Measurements from ENCODE around the gene AGPAT2. TPM values are rescaled to one million over a fixed set of nuclear protein-coding genes. Genes with fewer than 3 reads are reported as not detected.
"Not testable (repeated sequence)": the region's sequence is repeated elsewhere in the genome, so short reads cannot be mapped to it uniquely, and the experiment has no call there.

The AGPAT2 gene
- total RNA-seq, 1 experiment from 2014 or later = 54.7 TPM

- H3K4me3 ChIP-seq (ENCODE audit: insufficient read depth, low read depth, low read length) = peak overlapping the region; percentile 64
- DNase-seq = no peak
- peaks cover 3% of the 10 kb centered on the region for H3K27me3 ChIP-seq (ENCODE audit: control insufficient read depth, insufficient read depth, low read length)
- no peaks in the 10 kb centered on the region for H3K36me3 ChIP-seq (replicated peaks; ENCODE audit: control insufficient read depth, insufficient read depth, low read length)
Measured at GRCh38 chr9:136713550-136713949, 26.3 kb upstream of the AGPAT2 start.

GRCh38 chr9:136712690-136713544 is 25.7 kb upstream of the AGPAT2 start:
- Histone ChIP-seq H3K27me3 (ENCODE audit: control insufficient read depth, insufficient read depth, low read length) (peaks cover 3% of the 10 kb centered on the region), H3K36me3 (replicated peaks; ENCODE audit: control insufficient read depth, insufficient read depth, low read length) (no peaks in the 10 kb centered on the region), H3K4me3 (ENCODE audit: insufficient read depth, low read depth, low read length) (peak overlapping the region; percentile 64)
- peak; percentile 89 for DNase-seq

DNA sequence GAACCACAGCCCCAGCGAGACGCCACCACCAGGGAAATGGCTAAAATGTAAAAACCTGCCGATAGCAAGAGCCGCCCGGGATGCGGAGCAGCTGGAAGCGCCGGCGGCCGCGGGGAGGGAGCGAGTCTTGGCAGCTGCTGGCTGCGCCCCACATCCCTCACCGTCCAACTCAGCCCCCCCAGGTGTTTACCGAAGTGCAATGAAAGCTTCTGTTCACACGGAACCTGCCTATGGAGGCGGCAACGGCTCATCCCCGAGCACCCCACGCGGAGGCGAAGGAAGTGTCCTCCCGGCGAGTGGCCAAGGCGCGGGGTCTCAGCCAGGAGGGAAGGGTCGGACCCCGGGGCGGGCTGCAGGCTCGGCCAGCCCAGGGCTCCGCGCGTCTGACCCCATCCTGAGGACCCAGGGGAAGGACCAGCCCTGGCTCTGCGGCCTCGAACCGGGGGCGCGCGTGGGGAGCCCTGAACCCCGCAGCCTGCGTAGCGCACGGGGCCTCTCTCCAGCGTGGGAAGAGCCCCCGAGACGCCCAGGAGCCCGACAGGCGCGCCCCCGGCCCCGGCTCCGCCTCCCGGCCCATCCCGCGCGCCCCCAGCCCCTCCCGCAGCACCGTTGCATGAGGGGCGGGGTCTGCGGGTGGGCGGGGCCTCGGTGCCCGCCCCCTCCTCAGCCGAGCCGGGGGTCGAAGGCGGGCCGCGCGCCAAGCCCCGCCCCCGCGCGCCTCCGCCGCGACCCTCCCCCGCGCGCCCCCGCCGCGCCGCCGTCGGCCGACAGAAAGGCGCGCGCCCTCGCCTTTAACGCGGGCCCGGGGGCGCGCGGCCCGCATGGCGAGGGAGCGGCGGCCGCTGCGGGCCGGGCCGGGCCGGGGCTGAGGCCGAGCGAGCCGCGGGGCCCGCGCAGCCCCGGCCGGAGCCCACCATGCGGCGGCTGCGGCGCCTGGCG is 24.8 kb upstream of the AGPAT2 start, which contains the start of gene DIPK1B:
Gene DIPK1B, plus strand, starts transcription at position 822 of the 939 bp plus-strand sequence. Its CDS starts 94 bp downstream, at position 916.
- DNase-seq = peak; percentile 100
- Histone ChIP-seq H3K36me3 (replicated peaks; ENCODE audit: control insufficient read depth, insufficient read depth, low read length) (no peaks in the 10 kb centered on the region), H3K4me3 (ENCODE audit: insufficient read depth, low read depth, low read length) (peak within 1 kb of the TSS; percentile 64), H3K27me3 (ENCODE audit: control insufficient read depth, insufficient read depth, low read length) (peaks cover 3% of the 10 kb centered on the region)

DNA sequence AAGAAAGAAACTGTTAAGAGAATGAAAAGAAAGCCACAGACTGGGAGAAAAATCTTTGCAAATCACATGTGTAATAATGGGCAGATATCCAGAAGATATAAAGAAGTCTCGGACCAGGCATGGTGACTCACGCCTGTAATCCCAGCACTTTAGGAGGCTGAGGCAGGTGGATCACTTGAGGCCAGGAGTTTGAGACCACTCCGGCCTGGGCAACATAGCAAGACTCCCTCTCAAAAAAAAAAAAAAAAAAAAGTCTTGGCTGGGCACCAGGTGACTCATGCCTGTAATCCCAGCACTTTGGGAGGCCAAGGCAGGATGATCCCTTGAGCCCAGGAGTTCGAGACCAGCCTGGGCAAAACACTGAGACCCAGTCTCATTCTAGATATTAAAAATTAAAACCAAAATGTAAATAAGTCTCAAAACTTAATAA is 24.0 kb upstream of the AGPAT2 start:
- H3K27me3 ChIP-seq (ENCODE audit: control insufficient read depth, insufficient read depth, low read length); H3K36me3 ChIP-seq (replicated peaks; ENCODE audit: control insufficient read depth, insufficient read depth, low read length); DNase-seq; H3K4me3 ChIP-seq (ENCODE audit: insufficient read depth, low read depth, low read length): not testable (repeated sequence)

GRCh38 chr9:136710543-136710942 is 23.3 kb upstream of the AGPAT2 start:
- peaks cover 3% of the 10 kb centered on the region for H3K27me3 ChIP-seq (ENCODE audit: control insufficient read depth, insufficient read depth, low read length)

GRCh38 chr9:136709454-136710109 is 22.3 kb upstream of the AGPAT2 start:
- peaks cover 3% of the 10 kb centered on the region for H3K27me3 ChIP-seq (ENCODE audit: control insufficient read depth, insufficient read depth, low read length)
- no peak for DNase-seq
- no peaks in the 10 kb centered on the region for H3K36me3 ChIP-seq (replicated peaks; ENCODE audit: control insufficient read depth, insufficient read depth, low read length)
- no peak overlapping the region for H3K4me3 ChIP-seq (ENCODE audit: insufficient read depth, low read depth, low read length)

More at GRCh38 chr9:136710543-136710942, 23.3 kb upstream of the AGPAT2 start:
- no peak for DNase-seq
- no peak overlapping the region for H3K4me3 ChIP-seq (ENCODE audit: insufficient read depth, low read depth, low read length)
- H3K36me3 ChIP-seq (replicated peaks; ENCODE audit: control insufficient read depth, insufficient read depth, low read length) = no peaks in the 10 kb centered on the region

DNA sequence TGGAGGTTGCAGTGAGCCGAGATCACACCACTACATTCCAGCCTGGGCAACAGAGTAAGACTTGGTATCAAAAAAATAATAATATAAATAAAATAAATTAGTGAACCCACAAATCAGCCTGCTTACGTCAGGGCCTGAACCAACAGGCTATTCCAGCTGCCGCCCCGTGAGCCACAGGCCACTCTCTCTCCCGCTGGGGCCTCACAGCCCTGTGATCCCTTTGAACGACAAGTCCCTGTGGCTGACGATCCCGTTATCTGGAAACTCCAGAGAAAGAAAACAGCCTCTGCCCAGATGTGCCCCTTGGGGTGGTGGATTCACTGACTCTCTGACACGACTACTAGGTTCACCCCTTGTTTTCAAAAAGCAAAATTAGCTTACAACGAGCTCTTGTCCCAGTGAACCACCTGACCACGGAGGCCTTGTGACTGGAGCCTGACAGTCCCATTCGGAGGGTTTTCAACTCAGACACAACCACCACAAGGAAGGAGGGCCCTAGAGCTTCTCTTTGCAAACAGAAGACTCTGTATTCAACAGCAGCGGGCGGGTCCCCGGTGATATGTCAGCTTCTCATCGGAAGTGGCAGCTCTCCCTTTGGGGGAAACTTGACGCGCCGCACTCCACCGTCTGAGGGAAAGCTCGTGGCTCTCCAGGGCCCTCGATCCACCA is 20.7 kb upstream of the AGPAT2 start:
- Histone ChIP-seq H3K36me3 (replicated peaks; ENCODE audit: control insufficient read depth, insufficient read depth, low read length) (no peaks in the 10 kb centered on the region), H3K27me3 (ENCODE audit: control insufficient read depth, insufficient read depth, low read length) (peaks cover 3% of the 10 kb centered on the region), H3K4me3 (ENCODE audit: insufficient read depth, low read depth, low read length) (no peak overlapping the region)
- no peak for DNase-seq

GRCh38 chr9:136707011-136707410 is 19.8 kb upstream of the AGPAT2 start:
- no peak overlapping the region for H3K4me3 ChIP-seq (ENCODE audit: insufficient read depth, low read depth, low read length)
- peaks cover 3% of the 10 kb centered on the region for H3K27me3 ChIP-seq (ENCODE audit: control insufficient read depth, insufficient read depth, low read length)
- no peaks in the 10 kb centered on the region for H3K36me3 ChIP-seq (replicated peaks; ENCODE audit: control insufficient read depth, insufficient read depth, low read length)
- no peak for DNase-seq

DNA sequence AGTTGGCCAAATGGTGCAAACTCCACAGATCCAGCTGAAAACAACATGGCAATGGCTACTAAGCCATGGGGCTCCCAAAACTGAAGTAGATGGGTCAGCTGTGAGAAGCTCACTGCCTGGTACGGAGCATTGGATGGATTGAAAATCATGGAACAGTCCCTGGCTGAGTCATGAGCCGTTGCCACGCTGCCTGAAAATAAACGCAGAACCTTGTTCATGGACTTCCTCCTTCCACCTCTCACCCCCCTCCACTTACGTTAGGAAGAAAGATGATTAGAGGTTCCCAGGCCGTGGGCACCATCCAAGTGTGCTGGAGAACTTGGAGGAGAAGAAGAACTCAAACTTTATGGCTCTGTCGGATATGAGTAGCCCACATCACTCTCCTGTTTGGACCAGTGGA is 18.3 kb upstream of the AGPAT2 start:
- Histone ChIP-seq H3K36me3 (replicated peaks; ENCODE audit: control insufficient read depth, insufficient read depth, low read length) (no peaks in the 10 kb centered on the region), H3K27me3 (ENCODE audit: control insufficient read depth, insufficient read depth, low read length) (no peaks in the 10 kb centered on the region), H3K4me3 (ENCODE audit: insufficient read depth, low read depth, low read length) (no peak overlapping the region)
- no peak for DNase-seq

GRCh38 chr9:136704741-136705140 is 17.5 kb upstream of the AGPAT2 start:
- not testable (repeated sequence) for H3K4me3 ChIP-seq (ENCODE audit: insufficient read depth, low read depth, low read length); DNase-seq; H3K36me3 ChIP-seq (replicated peaks; ENCODE audit: control insufficient read depth, insufficient read depth, low read length); H3K27me3 ChIP-seq (ENCODE audit: control insufficient read depth, insufficient read depth, low read length)

DNA sequence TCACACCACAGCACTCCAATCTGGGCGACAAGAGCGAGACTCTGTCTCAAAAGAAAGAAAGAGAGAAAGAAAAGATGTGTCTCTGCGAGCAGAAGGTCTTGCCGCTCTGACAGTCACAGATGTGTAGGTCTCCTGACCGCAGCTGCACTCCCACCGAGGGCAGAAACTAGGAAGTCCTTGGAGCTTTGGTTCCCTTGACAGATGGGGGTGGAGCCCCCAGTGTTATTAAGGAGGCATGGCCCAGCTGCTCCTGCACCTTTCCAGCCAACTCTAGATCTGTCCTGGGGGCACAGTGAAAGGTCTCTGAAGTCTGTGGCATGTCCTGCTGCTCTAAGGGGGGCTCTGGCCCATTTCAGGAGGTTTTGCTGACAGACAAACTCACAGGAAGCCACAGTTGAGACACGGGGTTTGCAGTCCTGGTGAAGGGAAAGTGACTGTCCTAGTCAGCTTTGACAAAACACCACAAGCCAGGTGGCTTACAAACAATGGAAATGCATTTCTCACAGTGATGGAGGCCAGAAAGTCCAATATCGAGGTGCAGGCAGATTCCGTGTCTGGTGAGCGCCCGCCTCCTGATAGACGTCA is 16.1 kb upstream of the AGPAT2 start:
- DNase-seq = no peak
- Histone ChIP-seq H3K27me3 (ENCODE audit: control insufficient read depth, insufficient read depth, low read length) (no peaks in the 10 kb centered on the region), H3K36me3 (replicated peaks; ENCODE audit: control insufficient read depth, insufficient read depth, low read length) (no peaks in the 10 kb centered on the region), H3K4me3 (ENCODE audit: insufficient read depth, low read depth, low read length) (no peak overlapping the region)

GRCh38 chr9:136701668-136702053 is 14.4 kb upstream of the AGPAT2 start:
- DNase-seq = no peak
- Histone ChIP-seq H3K36me3 (replicated peaks; ENCODE audit: control insufficient read depth, insufficient read depth, low read length) (no peaks in the 10 kb centered on the region), H3K4me3 (ENCODE audit: insufficient read depth, low read depth, low read length) (no peak overlapping the region)

GRCh38 chr9:136700959-136701667 is 13.9 kb upstream of the AGPAT2 start:
- Histone ChIP-seq H3K27me3 (ENCODE audit: control insufficient read depth, insufficient read depth, low read length) (no peaks in the 10 kb centered on the region), H3K4me3 (ENCODE audit: insufficient read depth, low read depth, low read length) (no peak overlapping the region), H3K36me3 (replicated peaks; ENCODE audit: control insufficient read depth, insufficient read depth, low read length) (no peaks in the 10 kb centered on the region)
- DNase-seq = no peak

More at GRCh38 chr9:136701668-136702053, 14.4 kb upstream of the AGPAT2 start:
- H3K27me3 ChIP-seq (ENCODE audit: control insufficient read depth, insufficient read depth, low read length) = no peaks in the 10 kb centered on the region

Data from H7 (cell line).